ENCODE data around the gene CSNK1G1.
A peak's percentile ranks its signal among the peaks of the same experiment; 100 is the strongest.

CSNK1G1 gene

GRCh38 chr15:64166102-64166890 is 189.7 kb downstream of the CSNK1G1 start:
- peaks cover 11% of the 10 kb centered on the region for H3K4me1 ChIP-seq (ENCODE audit: control insufficient read depth, insufficient read depth, low read length)
- no peaks in the 10 kb centered on the region for H3K27me3 ChIP-seq (ENCODE audit: control insufficient read depth, insufficient read depth, low read length)
- H3K9ac ChIP-seq (ENCODE audit: low read depth, low read length) = no peak overlapping the region
- H3K9me3 ChIP-seq (ENCODE audit: control insufficient read depth, insufficient read depth, low read length) = no peaks in the 10 kb centered on the region
- peaks cover 2% of the 10 kb centered on the region for H3K36me3 ChIP-seq (ENCODE audit: control insufficient read depth, insufficient read depth, low read length)
- H3K4me3 ChIP-seq (ENCODE audit: low read depth, low read length) = no peak overlapping the region

- Histone ChIP-seq H3K4me3 (ENCODE audit: low read depth, low read length) (no peak overlapping the region), H3K27me3 (ENCODE audit: control insufficient read depth, insufficient read depth, low read length) (no peaks in the 10 kb centered on the region), H3K9ac (ENCODE audit: low read depth, low read length) (no peak overlapping the region), H3K36me3 (ENCODE audit: control insufficient read depth, insufficient read depth, low read length) (peaks cover 8% of the 10 kb centered on the region), H3K4me1 (ENCODE audit: control insufficient read depth, insufficient read depth, low read length) (peaks cover 11% of the 10 kb centered on the region), H3K9me3 (ENCODE audit: control insufficient read depth, insufficient read depth, low read length) (no peaks in the 10 kb centered on the region)
Observed at GRCh38 chr15:64164436-64164835, 191.5 kb downstream of the CSNK1G1 start.

DNA sequence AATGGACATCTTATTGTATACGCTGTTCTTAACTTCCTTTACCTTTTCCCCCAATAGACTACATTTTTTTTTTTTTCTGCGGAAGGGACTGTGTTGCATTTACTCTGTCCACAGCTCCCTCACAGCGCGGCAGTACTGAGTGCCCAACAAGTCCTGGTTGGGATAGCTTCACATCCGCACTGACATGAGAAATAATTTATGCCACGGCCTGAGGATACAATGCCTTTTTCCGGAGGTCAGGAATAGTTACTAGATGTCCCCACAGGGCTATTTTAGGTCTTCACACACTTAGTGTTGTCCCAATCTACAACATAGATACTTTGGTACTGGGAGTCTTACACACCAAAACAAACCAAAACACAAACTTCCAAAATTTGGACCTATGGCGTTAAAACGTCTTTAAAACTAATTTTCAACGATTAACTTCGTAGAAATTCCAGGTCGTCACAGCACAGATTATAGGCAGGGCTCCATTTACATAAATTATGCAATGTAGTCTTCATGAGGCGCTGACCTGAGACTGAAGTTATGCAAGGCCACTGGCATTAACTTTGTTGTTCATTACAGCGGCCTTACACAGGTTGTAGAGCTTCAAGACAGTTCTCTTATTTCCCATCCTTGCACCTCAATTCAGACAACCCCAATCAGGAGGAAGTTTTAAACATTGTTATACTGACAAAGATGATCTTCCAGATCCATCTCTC is 192.2 kb downstream of the CSNK1G1 start:
- Histone ChIP-seq H3K36me3 (ENCODE audit: control insufficient read depth, insufficient read depth, low read length) (peaks cover 13% of the 10 kb centered on the region), H3K4me3 (ENCODE audit: low read depth, low read length) (peak overlapping the region; percentile 43), H3K9ac (ENCODE audit: low read depth, low read length) (peak overlapping the region; percentile 0), H3K27me3 (ENCODE audit: control insufficient read depth, insufficient read depth, low read length) (no peaks in the 10 kb centered on the region), H3K9me3 (ENCODE audit: control insufficient read depth, insufficient read depth, low read length) (no peaks in the 10 kb centered on the region), H3K4me1 (ENCODE audit: control insufficient read depth, insufficient read depth, low read length) (peaks cover 11% of the 10 kb centered on the region)

DNA sequence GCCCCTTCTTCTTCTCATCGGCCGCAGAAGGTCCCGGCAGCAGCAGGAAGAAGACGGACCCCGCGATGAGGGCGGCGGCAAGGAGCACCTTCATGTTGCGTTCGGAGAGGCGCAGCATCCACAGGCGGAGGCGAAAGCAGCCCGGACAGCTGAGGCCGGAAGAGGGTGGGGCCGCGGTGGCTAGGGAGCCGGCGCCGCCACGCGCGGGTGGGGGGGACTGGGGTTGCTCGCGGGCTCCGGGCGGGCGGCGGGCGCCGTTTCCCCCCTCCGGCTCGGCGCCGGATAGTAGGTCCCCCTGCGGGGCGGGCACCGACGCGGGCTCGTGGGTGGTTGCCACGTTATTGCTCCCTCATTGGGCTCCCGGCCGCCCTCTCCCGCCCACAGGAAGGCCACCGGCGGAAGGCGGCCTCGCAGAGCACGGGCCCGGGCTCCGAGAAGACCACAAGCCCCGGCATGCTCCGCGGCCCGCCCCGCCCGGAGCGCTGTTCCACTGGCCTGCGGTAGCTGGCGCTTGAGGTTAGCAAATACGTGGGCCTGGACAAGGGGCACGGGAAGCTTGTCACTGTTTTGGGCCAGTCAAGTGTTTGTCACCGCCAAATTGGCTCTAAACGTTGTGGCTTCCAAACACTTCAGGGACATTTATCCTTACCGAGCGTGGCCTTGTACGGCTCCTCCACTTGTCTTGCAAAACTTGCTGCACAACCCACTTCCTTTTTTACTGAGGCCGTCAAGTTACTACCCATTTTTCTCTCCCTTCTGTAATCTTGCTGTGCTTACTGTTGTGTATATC is 192.9 kb downstream of the CSNK1G1 start, which contains the start of gene PPIB:
Gene PPIB, minus strand, starts transcription at position 154 of the 790 bp plus-strand sequence. Its CDS starts 36 bp downstream, at position 118.
- H3K4me1 ChIP-seq (ENCODE audit: control insufficient read depth, insufficient read depth, low read length) = peaks cover 11% of the 10 kb centered on the region
- H3K27me3 ChIP-seq (ENCODE audit: control insufficient read depth, insufficient read depth, low read length) = no peaks in the 10 kb centered on the region
- peaks cover 20% of the 10 kb centered on the region for H3K36me3 ChIP-seq (ENCODE audit: control insufficient read depth, insufficient read depth, low read length)
- H3K9me3 ChIP-seq (ENCODE audit: control insufficient read depth, insufficient read depth, low read length) = no peaks in the 10 kb centered on the region
- H3K9ac ChIP-seq (ENCODE audit: low read depth, low read length) = peak within 1 kb of the TSS; percentile 87
- peak within 1 kb of the TSS; percentile 86 for H3K4me3 ChIP-seq (ENCODE audit: low read depth, low read length)

GRCh38 chr15:64162478-64162868 is 193.5 kb downstream of the CSNK1G1 start:
- Histone ChIP-seq H3K36me3 (ENCODE audit: control insufficient read depth, insufficient read depth, low read length) (peaks cover 26% of the 10 kb centered on the region), H3K4me3 (ENCODE audit: low read depth, low read length) (peak overlapping the region; percentile 86), H3K27me3 (ENCODE audit: control insufficient read depth, insufficient read depth, low read length) (no peaks in the 10 kb centered on the region), H3K9ac (ENCODE audit: low read depth, low read length) (peak overlapping the region; percentile 87), H3K9me3 (ENCODE audit: control insufficient read depth, insufficient read depth, low read length) (no peaks in the 10 kb centered on the region), H3K4me1 (ENCODE audit: control insufficient read depth, insufficient read depth, low read length) (peaks cover 11% of the 10 kb centered on the region)

DNA sequence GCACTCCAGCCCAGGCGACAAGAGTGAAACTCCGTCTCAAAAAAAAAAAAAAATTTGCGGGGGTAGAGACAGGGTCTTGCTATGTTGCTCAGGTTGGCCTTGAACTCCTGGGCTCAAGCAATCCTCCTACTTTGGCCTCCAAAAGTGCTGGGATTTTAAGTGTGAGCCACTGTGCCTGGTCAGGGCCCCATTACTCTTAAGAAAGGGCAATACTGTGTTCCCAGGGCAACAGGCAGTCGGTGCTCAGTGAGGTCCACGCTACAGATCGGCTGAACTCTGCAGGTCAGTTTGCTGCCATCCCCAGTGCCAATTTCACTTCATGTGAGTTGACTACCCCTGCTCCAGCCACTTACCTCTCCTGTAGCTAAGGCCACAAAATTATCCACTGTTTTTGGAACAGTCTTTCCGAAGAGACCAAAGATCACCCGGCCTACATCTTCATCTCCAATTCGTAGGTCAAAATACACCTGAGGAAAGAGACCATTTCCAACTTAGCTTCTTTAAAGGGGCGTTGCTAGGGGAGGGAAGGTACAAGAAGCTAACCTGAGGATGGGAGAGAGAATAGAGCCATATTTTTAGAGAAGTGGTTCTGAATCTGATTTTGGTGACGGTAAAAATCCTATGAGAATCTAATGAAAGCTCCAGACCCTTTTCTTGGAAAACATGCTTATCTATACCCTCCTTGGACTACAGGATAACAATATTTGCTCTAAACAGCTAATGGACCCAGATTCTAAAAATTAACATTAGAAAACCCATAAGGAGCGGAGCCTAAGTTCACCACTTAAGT is 194.1 kb downstream of the CSNK1G1 start:
- Histone ChIP-seq H3K4me1 (ENCODE audit: control insufficient read depth, insufficient read depth, low read length) (peaks cover 11% of the 10 kb centered on the region), H3K36me3 (ENCODE audit: control insufficient read depth, insufficient read depth, low read length) (peaks cover 32% of the 10 kb centered on the region), H3K4me3 (ENCODE audit: low read depth, low read length) (peak overlapping the region; percentile 86), H3K9ac (ENCODE audit: low read depth, low read length) (peak overlapping the region; percentile 87), H3K9me3 (ENCODE audit: control insufficient read depth, insufficient read depth, low read length) (no peaks in the 10 kb centered on the region), H3K27me3 (ENCODE audit: control insufficient read depth, insufficient read depth, low read length) (no peaks in the 10 kb centered on the region)

DNA sequence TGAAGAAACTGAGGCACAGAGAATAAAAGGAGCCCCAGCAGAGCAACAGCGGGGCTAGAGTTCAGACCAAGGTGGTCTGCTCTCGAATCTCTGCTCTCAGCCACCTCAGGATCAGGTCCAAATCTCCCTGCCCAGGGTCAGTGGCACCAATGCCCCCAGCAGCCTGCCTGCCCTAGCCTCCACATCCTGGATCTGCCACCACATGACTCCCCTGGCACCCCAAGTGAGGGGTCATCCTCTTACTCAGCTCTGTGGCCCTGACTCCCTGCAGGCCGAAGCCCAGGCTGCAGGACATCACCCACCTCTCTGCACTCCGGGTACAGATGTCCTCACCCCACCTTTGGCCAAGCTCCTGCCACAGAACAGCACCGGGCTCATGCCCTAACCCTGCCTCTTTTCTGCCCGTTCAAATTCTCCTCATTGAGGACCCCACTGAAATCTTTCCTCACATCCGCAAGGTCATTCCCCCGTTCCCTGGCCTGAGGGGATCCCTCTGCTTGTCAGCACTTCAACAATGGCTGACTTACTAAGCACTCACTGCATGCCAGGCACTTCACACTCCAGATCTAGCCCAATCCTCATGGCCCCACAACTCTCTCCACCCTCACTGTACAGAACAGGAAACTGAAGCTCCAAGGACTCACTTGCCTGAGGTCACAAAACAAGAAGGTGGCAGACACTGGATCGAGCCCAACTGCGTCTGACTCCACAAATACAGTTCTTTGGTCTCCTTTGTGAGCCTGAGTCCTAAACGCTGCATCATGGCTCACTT is 197.4 kb downstream of the CSNK1G1 start:
- H3K4me1 ChIP-seq (ENCODE audit: control insufficient read depth, insufficient read depth, low read length) = peaks cover 5% of the 10 kb centered on the region
- no peak overlapping the region for H3K9ac ChIP-seq (ENCODE audit: low read depth, low read length)
- no peaks in the 10 kb centered on the region for H3K27me3 ChIP-seq (ENCODE audit: control insufficient read depth, insufficient read depth, low read length)
- H3K9me3 ChIP-seq (ENCODE audit: control insufficient read depth, insufficient read depth, low read length) = no peaks in the 10 kb centered on the region
- H3K36me3 ChIP-seq (ENCODE audit: control insufficient read depth, insufficient read depth, low read length) = peaks cover 47% of the 10 kb centered on the region
- H3K4me3 ChIP-seq (ENCODE audit: low read depth, low read length) = no peak overlapping the region

GRCh38 chr15:64157599-64158125 is 198.3 kb downstream of the CSNK1G1 start:
- no peaks in the 10 kb centered on the region for H3K9me3 ChIP-seq (ENCODE audit: control insufficient read depth, insufficient read depth, low read length)
- H3K27me3 ChIP-seq (ENCODE audit: control insufficient read depth, insufficient read depth, low read length) = peaks cover 5% of the 10 kb centered on the region
- H3K36me3 ChIP-seq (ENCODE audit: control insufficient read depth, insufficient read depth, low read length) = peaks cover 47% of the 10 kb centered on the region
- H3K4me3 ChIP-seq (ENCODE audit: low read depth, low read length) = no peak overlapping the region
- no peak overlapping the region for H3K9ac ChIP-seq (ENCODE audit: low read depth, low read length)
- H3K4me1 ChIP-seq (ENCODE audit: control insufficient read depth, insufficient read depth, low read length) = peaks cover 7% of the 10 kb centered on the region

GRCh38 chr15:64156652-64157331 is 199.2 kb downstream of the CSNK1G1 start:
- Histone ChIP-seq H3K36me3 (ENCODE audit: control insufficient read depth, insufficient read depth, low read length) (peaks cover 47% of the 10 kb centered on the region), H3K4me1 (ENCODE audit: control insufficient read depth, insufficient read depth, low read length) (peaks cover 4% of the 10 kb centered on the region), H3K4me3 (ENCODE audit: low read depth, low read length) (no peak overlapping the region), H3K9me3 (ENCODE audit: control insufficient read depth, insufficient read depth, low read length) (no peaks in the 10 kb centered on the region), H3K9ac (ENCODE audit: low read depth, low read length) (no peak overlapping the region), H3K27me3 (ENCODE audit: control insufficient read depth, insufficient read depth, low read length) (peaks cover 9% of the 10 kb centered on the region)
